Urothelium cell line (cell line): Measurements from ENCODE around the gene MNAT1.
"Not testable (repeated sequence)": the region's sequence is repeated elsewhere in the genome, so short reads cannot be mapped to it uniquely, and the experiment has no call there.

Experiments used
- DNase-seq: peaks from one replicate; pipeline ENCODE4 v3.0.0; 2011; ENCODE audit warnings: low spot score, mixed read lengths
- FAIRE-seq: peaks from 2 replicates; lab custom pipeline; 2011; peaks lifted over from hg19 to GRCh38; lab: Jason Lieb, UNC

Gene MNAT1

DNA sequence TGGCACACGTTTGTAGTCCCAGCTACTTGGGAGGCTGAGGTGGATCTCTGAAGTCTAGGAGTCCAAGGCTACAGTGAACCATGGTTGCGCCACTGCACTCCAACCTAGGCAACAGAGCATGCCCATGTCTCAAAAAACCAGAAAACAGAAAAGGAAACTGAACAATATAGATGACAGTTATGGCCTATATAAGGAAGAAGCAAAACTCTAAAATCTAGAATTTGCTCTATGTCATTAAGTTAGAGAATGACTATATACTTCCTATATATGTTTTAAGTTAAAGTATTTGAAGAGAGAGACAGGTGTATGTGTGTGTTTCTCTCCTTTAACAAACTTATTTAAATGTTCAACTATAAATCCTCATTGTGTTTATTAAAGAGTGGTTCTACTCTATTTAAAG lies 65.8 kb downstream of the MNAT1 start:
- FAIRE-seq (no peak), DNase-seq (no peak)

DNA sequence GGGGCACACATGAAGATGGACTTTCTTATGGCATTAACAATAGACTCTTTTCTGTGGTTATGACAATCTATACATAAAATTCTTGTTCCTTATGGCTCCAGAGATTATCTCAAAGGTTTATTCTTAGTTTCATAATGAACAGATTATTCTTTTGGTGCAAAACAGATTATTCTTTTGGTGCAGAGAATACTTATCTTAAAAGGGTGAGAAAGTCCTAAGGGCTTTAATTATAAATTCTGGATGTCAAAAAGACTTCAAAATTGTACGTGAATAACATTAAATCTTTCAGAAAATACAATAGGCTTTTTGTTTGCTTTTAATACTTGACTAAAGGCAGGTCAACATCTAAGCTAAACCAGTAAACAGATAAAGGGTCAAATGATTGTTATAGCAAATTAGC lies 69.3 kb downstream of the MNAT1 start:
- DNase-seq (no peak), FAIRE-seq (no peak)

DNA sequence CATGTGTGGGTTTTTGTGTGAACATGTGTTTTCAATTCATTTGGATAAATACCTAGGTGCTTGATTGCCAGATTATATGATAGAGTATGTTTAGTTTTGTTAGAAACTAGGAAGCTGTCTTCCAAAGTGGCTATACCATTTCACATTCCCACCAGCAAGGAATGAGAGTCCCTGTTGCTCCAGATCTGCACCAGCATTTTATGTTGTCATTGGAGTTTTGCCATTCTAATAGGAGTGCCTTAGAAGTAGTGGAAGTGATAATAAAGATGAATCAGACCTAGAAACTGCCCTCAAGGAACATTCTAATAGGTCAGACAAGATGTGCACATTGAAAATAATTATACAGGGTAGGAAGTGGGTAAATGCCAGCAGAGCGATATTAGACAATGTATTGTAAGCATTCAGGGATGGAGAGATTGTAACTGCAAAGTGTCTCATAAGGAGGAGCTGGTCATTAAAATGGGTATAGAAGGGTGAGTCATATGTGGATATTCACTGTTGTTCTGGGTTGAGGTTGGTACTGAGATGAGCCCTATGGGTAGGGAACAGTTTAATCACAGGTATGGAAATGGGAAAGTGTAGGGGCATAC lies 71.4 kb downstream of the MNAT1 start:
- FAIRE-seq, result no peak
- no peak for DNase-seq

DNA sequence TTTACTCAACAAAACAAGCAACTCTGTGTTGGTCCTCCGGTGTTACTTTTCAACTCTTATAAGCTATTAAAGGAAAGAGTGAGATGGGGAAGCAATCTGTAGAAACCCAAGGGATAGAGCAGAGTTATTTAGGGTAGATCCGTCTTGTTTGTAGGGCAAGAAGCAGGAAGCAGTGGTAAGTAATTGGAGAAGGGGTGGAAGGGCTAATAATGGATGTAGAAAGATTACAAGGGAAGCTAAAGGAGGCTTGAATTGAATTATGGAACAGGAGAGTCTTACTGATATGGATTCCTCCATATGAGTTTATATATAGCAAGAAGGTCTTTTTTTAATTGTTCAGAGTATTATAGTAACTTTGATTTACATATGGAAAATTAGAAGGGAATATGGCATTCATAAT lies 72.7 kb downstream of the MNAT1 start:
- DNase-seq (no peak), FAIRE-seq (no peak)

DNA sequence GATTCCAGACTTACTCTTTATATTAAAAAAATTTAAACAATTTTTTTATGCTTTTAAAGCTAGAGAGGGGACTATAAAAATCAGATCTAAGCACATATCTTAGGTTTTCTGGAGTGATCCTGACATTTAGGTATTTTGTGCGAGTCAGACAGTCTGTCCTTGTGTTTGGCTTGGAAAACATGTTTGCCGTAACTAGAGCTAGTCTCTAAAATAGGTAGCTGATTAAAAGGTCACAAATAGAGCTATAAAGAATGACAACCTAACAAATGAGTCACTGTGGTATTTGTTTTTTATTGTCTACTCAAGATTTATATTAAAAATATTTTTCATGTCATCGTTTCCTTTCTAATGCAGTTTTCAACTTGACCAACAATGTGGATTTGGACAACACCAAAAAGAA lies 73.4 kb downstream of the MNAT1 start:
- no peak for FAIRE-seq

DNA sequence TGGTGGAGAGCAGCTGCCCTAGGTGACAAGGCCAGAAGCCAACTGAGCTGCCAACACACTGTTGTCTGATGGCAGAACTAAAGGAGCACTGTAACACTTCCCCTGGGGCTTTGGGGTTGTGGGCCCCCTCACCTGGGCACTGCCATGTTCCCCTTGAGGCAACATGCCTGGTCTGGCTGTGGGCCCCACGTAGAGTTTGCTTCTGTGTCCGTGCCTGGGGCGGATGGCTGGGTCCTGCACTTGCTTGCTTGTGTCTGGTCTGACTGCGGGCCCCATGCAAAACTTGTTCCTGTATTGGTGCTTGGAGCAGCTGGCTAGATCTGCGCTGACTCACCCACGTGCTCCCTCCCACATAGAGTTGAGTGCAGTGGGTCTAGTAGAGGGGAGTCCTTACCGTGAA lies 78.4 kb downstream of the MNAT1 start:
- FAIRE-seq, result peak; percentile 91
- DNase-seq, result no peak

More for the DNA sequence above, 73.4 kb downstream of the MNAT1 start:
- DNase-seq, result no peak

DNA sequence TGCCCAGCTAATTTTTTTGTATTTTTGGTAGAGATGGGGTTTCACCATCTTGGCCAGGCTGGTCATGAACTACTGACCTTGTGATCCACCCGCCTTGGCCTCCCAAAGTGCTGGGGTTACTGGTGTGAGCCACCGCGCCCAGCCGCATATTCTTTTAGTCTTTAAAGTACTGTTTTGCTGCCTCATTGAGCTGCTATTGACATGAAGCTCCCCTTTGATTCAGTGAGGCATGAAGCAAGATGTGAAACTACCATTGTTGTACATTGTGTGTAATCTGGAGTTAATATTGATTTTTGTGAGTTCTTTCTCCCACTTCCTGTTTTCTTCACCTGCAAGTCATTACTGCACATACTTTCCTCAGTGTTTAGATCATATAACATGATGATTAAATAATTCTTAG lies 80.8 kb downstream of the MNAT1 start:
- FAIRE-seq, result no peak
- DNase-seq, result no peak

DNA sequence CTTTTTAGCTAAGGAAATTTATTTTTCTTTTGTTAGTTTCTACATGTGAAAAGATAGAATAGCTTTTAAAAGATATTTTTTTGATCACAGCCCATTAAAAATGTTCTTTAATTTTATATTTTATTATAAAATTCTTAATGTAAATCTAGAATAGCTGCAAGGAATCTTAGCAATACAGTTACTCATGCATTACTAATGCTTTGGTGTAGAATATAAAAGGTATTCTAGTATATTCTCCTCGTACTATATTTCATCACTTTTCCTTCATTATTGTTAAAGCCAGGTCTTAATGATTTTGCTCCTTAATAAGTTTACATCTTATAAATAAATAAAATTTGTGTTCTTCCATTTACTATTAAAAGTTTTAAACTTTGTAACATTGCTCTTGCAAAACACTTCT lies 82.6 kb downstream of the MNAT1 start:
- no peak for FAIRE-seq
- no peak for DNase-seq

DNA sequence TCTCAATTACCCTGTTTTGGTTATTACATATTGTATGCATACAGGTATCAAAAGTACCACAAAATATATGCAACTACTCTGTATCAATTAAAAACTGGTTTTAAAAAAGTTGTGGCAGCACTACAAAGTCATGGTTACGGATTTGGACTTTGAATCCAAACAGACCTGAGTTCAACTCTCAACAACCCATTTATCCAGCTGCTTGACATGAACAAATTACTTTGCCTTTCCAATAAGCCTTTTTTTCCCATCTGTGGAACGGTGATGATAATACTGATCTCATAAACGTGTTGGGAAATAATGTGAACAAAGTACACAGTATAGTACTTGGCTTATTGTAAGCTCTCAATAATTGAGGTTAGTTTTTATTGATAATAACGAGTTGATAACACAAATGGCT lies 85.0 kb downstream of the MNAT1 start:
- DNase-seq (no peak), FAIRE-seq (peak; percentile 89)

DNA sequence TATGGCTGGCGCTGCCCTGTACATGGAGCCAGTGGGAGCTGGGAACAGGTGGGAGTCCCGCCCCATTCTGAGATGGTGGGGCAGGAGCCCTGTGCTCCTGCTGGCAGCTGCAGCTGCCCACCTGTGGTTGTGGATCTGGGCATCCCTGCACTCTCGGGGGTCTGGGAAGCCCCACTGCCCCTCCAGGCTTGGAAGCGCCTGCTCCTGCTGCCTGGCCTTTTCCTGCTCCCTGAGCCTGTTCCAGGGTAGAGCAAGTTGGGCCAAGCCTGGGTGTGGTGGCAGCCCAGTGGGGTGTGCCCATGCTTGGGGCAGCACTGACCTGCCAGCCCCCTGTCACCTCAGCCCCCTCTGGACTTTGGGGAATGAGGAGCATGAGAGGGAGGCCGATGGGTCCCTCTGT lies 104.0 kb downstream of the MNAT1 start:
- FAIRE-seq (no peak), DNase-seq (no peak)

DNA sequence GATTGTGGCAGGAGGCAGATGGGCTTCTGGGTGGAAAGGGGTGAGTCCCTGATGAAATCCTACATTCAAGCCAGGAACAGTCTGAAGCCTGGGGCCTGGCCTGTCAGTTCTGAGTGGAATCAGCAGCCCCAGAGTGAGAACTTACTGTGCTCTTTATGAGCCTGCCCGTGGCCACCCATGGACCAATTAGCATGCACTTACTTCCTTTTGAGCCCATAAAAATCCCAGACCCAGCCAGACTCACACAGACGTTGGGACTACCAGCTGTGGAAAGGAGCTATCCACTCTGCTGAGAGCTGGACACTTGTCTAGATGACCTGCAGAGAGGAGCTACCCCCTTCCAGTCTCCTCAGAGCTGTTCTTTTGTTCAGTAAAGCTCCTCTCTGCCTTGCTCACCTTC lies 104.5 kb downstream of the MNAT1 start:
- FAIRE-seq (no peak), DNase-seq (no peak)

DNA sequence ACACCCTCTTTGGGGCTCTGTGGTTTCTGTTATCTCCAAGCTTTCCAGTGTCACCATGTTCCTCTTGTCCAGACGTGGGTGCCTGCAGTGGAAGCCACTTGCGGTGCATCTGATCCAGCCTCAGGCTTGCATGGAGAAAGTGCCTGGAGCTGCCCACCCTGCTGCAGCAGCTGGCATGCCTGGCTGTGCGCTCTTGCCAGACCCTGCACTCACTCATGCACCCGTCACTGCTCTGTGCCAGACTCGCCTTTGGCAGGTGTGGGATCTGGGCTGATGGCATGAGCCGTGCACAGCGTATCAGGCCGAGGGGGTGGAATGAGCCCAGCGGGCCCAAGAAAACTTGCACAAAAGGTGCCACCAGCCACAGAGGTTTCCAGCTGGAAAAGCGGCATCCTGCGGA lies 105.1 kb downstream of the MNAT1 start:
- FAIRE-seq (peak; percentile 86), DNase-seq (no peak)

DNA sequence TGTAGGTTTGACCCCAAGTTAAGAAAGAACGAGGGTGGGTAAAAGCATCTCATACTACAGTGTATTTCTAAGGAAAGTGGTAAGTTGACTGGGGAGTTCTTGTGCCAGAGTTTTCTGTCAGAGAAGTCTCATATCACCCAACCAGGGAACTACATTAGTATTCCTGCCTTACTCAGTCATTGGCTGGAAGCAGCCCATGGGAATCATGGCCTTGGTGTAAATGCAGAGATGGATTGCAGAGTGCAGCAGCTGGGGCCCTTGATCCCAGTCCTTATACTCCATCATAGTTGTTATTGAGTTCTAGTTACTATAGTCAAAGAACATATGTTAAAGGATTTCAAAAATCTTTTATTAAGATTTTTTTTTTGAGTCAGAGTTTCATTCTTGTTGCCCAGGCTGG lies 105.8 kb downstream of the MNAT1 start:
- no peak for DNase-seq
- no peak for FAIRE-seq

DNA sequence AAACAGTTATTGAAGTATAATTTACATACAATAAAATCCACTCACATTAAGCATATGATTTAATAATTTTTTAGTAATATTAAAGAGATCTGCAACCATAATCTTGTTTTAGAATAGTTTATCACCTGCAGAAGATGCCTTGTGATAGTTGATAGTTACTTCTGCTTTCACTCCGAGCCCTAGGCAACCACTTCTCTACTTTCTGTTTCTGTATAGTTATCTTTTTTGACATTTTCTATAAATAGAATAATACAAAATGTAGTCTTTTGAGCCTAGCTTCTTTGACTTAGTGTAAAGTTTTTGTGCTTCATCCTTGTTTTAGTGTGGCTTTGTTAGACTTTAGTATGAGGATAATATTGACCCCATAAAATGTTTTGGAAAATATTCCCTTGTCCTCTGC lies 111.0 kb downstream of the MNAT1 start:
- no peak for FAIRE-seq
- DNase-seq, result no peak

DNA sequence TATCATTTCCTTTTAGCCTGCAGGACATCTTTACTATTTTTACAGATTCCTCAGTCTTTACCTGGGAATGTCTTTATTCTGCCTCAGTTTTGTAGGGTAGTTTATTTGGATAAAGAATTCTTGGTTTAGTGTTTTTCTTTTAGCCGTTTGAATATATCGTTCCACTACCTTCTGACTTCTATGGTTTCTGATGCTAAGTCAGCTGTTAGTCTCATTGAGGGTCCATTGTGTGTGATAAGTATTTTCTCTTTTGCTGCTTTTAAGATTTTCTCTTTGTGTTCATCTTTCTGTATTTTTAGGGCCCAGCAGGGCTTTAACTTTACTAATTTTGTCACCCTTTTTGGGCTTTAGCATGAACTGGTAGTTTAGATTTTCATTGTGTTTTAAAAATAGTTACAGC lies 113.5 kb downstream of the MNAT1 start:
- no peak for DNase-seq
- FAIRE-seq, result no peak

DNA sequence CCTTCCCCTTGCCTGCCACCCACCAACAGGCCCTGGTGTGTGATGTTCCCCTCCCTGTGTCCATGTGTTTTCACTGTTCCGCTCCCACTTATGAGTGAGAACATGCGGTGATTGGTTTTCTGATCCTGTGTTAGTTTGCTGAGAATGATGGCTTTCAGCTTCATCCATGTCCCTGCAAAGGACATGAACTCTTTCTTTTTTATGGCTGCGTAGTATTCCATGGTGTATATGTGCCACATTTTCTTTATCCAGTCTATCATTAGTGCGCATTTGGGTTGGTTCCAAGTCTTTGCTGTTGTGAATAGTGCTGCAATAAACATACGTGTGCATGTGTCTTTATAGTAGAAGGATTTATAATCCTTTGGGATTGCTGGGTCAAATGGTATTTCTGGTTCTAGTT lies 117.1 kb downstream of the MNAT1 start:
- not testable (repeated sequence) for DNase-seq, FAIRE-seq

DNA sequence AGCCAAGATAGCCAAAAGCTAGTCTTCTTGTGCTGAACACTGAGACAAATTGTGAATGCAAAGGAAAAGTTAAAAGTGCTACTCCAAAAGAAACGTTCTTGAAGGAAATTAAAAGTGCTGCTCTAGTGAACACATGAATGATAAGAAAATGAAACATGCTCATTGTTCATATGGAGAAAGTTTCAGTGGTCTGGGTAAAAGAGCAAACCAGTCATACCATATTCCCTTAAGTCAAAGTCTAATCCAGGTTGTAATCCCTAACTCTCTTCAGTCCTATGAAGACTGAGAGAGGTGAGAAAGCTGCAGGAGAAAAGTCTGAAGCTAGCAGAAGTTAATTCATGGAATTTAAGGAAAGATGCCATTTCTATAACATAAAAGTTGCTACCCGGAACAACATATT lies 121.5 kb downstream of the MNAT1 start:
- DNase-seq (no peak), FAIRE-seq (no peak)

DNA sequence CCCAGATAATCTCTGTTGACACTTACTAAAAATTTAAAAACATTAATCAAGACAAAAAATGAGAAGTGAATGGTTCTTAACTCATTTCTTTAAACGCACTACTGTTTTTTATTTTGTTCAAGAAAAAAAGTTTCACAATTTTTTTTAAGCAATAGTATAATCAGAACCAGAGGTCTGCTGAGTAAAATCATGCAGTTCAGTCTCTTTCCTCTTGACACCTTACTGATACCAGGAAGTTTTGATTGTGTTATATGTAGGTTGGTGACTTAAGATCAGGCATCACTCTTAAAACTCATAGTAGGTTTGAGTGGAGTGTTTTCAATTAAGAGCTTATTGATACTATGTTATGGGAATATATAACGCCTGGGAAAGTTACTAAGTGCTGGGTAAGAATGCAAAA lies 125.0 kb downstream of the MNAT1 start:
- no peak for DNase-seq

DNA sequence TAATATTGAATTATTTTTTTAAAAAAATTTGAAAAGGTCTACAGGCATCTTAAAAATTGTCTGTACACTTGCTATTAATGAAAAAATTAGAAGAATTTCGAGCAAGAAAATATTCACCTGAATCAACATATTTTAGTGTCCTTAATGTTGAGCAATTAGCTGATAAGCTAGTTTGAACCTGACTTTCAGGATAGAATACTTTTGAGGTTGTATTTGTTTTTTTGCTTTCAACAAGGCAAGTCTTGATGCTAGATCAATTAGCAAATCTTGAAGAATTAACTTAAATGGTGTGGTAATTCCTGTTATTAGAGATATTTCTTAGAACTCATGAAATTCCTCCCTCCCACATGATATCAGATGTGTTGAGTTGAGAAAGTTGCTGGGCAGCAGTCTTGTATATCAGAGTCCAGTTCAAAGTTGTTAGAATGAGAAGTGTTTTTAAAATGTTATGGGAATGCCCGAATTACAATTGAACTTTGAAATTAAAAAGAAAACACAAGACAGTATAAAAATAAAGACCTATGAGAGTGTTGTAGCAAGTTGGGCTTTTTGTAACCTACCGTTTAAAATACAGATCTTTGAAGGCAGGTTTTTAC lies 127.1 kb downstream of the MNAT1 start:
- DNase-seq (no peak), FAIRE-seq (no peak)

More for the DNA sequence above, 125.0 kb downstream of the MNAT1 start:
- FAIRE-seq, result no peak

DNA sequence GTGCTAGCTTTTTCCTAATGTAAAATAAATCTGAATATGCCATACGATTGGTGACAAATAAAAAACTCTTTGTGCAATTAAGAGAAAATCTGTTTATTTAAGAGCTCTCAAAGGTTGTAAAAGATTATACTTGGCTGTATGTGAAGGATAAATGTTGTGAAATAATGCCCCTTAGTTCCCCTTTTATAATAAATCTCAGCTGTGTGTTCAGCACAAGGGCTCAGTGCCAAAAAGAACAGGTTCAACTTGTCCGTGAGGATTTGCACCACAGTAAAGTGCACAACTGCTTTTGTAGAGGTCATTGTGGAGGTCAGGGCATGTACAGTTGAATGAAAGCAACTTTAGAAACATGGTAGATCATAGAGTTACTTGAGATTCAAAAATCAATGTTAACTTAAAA lies 127.7 kb downstream of the MNAT1 start:
- DNase-seq, result no peak
- FAIRE-seq, result peak; percentile 55

DNA sequence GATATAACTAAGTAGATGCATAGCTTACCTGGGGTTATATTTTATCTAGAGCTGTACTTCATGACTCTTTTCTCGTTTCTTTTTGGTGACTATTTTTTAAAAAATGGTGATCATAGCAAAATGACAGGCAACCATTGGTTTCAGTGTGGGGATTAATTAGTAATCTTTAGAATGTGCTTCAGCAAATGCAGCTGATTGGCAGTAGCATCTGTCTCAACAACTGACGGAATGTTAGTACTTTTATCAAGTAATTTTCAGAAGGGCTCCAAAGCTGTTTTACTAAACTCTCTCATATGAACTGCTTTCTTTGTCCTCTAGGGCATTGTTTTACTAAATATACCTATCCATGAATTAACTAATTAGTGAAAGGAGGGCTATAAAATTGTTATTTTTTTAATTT lies 128.7 kb downstream of the MNAT1 start:
- DNase-seq (no peak), FAIRE-seq (no peak)

DNA sequence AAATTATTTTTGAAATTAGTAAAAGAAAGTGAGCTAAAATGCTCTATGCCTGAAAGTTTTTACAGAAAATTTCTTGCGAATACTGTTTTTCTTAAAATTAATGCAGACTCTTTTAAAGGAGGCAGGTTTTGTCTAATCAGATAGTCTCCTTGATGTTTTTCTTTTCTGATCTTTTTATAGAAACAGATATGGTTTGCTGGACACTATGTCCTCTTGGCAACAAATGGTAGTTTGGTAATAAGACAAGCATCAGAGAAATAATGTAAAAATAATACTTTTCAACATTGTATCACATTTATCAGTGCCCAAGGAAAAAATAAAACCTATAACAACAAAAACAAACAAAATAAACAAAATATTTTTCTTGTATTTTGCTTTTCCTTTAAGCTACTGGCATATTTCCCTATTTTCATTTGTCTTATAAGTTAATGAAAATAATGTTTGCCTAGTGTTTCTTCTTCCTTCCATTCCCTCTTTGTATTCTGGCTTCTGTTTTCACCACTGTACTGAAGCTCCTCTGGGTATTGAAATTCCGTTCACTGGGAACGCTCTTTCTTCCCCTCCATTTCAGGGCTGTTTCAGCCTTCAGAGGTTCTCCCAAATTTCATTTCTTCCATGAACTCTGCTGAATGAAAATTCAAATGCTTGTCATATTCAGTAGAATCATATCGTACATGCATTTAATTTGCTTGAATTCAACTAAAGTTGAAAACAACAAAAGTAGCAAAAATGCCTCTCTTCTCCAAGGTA lies 131.0 kb downstream of the MNAT1 start:
- FAIRE-seq, result no peak
- DNase-seq, result no peak
